Measurements from ENCODE around the gene OR4Q3.
"Not testable (repeated sequence)": the region's sequence is repeated elsewhere in the genome, so short reads cannot be mapped to it uniquely, and the experiment has no call there.

OR4Q3 gene

DNA sequence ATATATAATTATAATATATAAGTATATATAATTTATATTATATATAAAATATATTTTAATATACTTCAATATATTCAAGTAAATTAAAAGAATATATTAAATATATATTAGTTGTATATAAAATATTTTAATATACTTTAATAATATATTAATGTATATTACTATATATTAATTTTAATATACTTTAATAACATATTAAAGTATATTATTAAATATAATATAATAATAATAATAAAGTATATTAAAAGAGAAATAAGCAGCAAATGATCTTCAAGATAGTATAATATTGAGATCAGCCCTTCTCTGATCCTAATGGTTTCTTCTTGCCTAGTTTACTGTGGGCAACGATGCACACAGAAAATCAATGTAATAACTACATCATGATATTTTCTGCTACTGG lies 32.2 kb downstream of the OR4Q3 start:
- no peaks in the 10 kb centered on the region for H4K20me1 ChIP-seq (ENCODE audit: insufficient read depth, low read length)
- H3K4me3 ChIP-seq (ENCODE audit: low read length), result no peak overlapping the region
- H3K4me2 ChIP-seq (ENCODE audit: low read length), result no peak overlapping the region
- no peaks in the 10 kb centered on the region for H3K36me3 ChIP-seq (replicated peaks; ENCODE audit: low read depth, low read length)
- H2AFZ ChIP-seq (ENCODE audit: low read depth, low read length), result no peak overlapping the region
- H3K27me3 ChIP-seq (ENCODE audit: low read depth, low read length), result no peaks in the 10 kb centered on the region
- no peak overlapping the region for H3K9ac ChIP-seq (ENCODE audit: low read length)
- no peak overlapping the region for H3K27ac ChIP-seq (ENCODE audit: low read length)
- no peaks in the 10 kb centered on the region for H3K79me2 ChIP-seq (ENCODE audit: low read length)
- H3K4me1 ChIP-seq (ENCODE audit: low read length), result no peaks in the 10 kb centered on the region; the same call in 1 of the 2 replicates
- no peak for TF ChIP-seq EZH2phosphoT487 (IDR thresholded peaks at IDR 0.05; ENCODE audit: low read depth)
- TF ChIP-seq, protein P1, sequence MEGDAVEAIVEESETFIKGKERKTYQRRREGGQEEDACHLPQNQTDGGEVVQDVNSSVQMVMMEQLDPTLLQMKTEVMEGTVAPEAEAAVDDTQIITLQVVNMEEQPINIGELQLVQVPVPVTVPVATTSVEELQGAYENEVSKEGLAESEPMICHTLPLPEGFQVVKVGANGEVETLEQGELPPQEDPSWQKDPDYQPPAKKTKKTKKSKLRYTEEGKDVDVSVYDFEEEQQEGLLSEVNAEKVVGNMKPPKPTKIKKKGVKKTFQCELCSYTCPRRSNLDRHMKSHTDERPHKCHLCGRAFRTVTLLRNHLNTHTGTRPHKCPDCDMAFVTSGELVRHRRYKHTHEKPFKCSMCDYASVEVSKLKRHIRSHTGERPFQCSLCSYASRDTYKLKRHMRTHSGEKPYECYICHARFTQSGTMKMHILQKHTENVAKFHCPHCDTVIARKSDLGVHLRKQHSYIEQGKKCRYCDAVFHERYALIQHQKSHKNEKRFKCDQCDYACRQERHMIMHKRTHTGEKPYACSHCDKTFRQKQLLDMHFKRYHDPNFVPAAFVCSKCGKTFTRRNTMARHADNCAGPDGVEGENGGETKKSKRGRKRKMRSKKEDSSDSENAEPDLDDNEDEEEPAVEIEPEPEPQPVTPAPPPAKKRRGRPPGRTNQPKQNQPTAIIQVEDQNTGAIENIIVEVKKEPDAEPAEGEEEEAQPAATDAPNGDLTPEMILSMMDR (IDR thresholded peaks at IDR 0.05; ENCODE audit: low read depth, low read length), result no peak
- H3K9me3 ChIP-seq (ENCODE audit: insufficient read depth, low read length), result no peaks in the 10 kb centered on the region

DNA sequence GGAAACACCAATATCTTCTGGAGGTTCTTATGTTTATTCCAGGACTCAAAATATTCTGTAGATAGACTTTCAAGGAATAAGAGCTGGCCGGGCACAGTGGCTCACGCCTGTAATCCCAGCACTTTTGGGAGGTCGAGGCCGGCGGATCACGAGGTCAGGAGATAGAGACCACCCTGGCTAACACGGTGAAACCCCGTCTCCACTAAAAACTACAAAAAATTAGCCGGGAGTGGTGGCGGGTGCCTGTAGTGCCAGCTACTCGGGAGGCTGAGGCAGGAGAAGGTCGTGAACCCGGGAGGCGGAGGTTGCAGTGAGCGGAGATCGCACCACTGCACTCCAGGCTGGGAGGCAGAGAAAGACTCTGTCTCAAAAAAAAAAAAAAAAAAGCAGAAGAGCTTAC lies 42.5 kb downstream of the OR4Q3 start:
- not testable (repeated sequence) for H3K4me3 ChIP-seq (ENCODE audit: low read length); H3K27ac ChIP-seq (ENCODE audit: low read length); H3K4me2 ChIP-seq (ENCODE audit: low read length); H3K79me2 ChIP-seq (ENCODE audit: low read length); H4K20me1 ChIP-seq (ENCODE audit: insufficient read depth, low read length); H3K9me3 ChIP-seq (ENCODE audit: insufficient read depth, low read length); H3K36me3 ChIP-seq (replicated peaks; ENCODE audit: low read depth, low read length); H2AFZ ChIP-seq (ENCODE audit: low read depth, low read length); H3K4me1 ChIP-seq (ENCODE audit: low read length); H3K9ac ChIP-seq (ENCODE audit: low read length); H3K27me3 ChIP-seq (ENCODE audit: low read depth, low read length)

DNA sequence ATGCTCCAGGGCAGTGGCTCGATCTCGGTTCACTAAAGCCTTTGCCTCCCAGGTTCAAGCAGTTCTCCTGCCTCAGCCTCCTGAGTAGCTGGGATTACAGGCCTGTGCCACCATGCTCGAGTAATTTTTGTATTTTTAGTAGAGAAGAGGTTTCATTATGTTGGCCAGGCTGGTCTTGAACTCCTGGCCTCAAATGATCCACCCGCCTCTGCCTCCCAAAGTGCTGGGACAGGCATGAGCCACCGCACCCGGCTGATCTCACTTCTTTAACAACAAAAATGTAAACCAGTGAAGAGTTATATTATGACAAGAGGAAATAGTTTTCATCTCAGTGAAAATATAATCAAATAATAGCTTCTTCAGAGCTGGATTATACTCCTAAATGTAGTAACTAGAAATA lies 43.9 kb downstream of the OR4Q3 start:
- H3K9ac ChIP-seq (ENCODE audit: low read length); H3K27ac ChIP-seq (ENCODE audit: low read length); H3K4me1 ChIP-seq (ENCODE audit: low read length); H4K20me1 ChIP-seq (ENCODE audit: insufficient read depth, low read length); H3K79me2 ChIP-seq (ENCODE audit: low read length); H3K36me3 ChIP-seq (replicated peaks; ENCODE audit: low read depth, low read length); H3K4me3 ChIP-seq (ENCODE audit: low read length); H3K9me3 ChIP-seq (ENCODE audit: insufficient read depth, low read length); H2AFZ ChIP-seq (ENCODE audit: low read depth, low read length); H3K27me3 ChIP-seq (ENCODE audit: low read depth, low read length); H3K4me2 ChIP-seq (ENCODE audit: low read length): not testable (repeated sequence)

- not testable (repeated sequence) for H2AFZ ChIP-seq (ENCODE audit: low read depth, low read length); H4K20me1 ChIP-seq (ENCODE audit: insufficient read depth, low read length); H3K9me3 ChIP-seq (ENCODE audit: insufficient read depth, low read length); H3K9ac ChIP-seq (ENCODE audit: low read length); H3K4me2 ChIP-seq (ENCODE audit: low read length); H3K27ac ChIP-seq (ENCODE audit: low read length); H3K27me3 ChIP-seq (ENCODE audit: low read depth, low read length); H3K4me3 ChIP-seq (ENCODE audit: low read length); H3K36me3 ChIP-seq (replicated peaks; ENCODE audit: low read depth, low read length); H3K79me2 ChIP-seq (ENCODE audit: low read length); H3K4me1 ChIP-seq (ENCODE audit: low read length)
Observed at GRCh38 chr14:19788150-19788549, 44.8 kb downstream of the OR4Q3 start.

DNA sequence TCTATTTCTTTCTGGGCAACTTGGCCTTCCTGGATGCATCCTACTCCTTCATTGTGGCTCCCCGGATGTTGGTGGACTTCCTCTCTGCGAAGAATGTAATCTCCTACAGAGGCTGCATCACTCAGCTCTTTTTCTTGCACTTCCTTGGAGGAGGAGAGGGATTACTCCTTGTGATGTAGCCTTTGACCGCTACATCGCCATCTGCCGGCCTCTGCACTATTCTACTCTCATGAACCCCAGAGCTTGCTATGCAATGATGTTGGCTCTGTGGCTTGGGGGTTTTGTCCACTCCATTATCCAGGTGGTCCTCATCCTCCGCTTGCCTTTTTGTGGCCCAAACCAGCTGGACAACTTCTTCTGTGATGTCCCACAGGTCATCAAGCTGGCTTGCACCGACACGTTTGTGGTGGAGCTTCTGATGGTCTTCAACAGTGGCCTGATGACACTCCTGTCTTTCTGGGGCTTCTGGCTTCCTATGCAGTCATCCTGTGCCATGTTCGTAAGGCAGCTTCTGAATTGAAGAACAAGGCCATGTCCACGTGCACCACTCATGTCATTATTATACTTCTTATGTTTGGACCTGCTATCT lies 53.2 kb downstream of the OR4Q3 start:
- H3K4me1 ChIP-seq (ENCODE audit: low read length); H3K36me3 ChIP-seq (replicated peaks; ENCODE audit: low read depth, low read length); H3K9ac ChIP-seq (ENCODE audit: low read length): not testable (repeated sequence)

More for the DNA sequence above, 53.2 kb downstream of the OR4Q3 start:
- H3K4me2 ChIP-seq (ENCODE audit: low read length); H3K9me3 ChIP-seq (ENCODE audit: insufficient read depth, low read length); H3K79me2 ChIP-seq (ENCODE audit: low read length); H2AFZ ChIP-seq (ENCODE audit: low read depth, low read length); H3K4me3 ChIP-seq (ENCODE audit: low read length); H4K20me1 ChIP-seq (ENCODE audit: insufficient read depth, low read length); H3K27ac ChIP-seq (ENCODE audit: low read length); H3K27me3 ChIP-seq (ENCODE audit: low read depth, low read length): not testable (repeated sequence)
- TF ChIP-seq, protein P1 (IDR thresholded peaks at IDR 0.05; ENCODE audit: low read depth, low read length), result peak; percentile 6; the same call in 1 of the 2 replicates

All from OCI-LY3 (cell line).